HCEC 1CT (cell line): Measurements from ENCODE around the gene NAT16.
A peak's percentile ranks its signal among the peaks of the same experiment; 100 is the strongest.
"Not testable (repeated sequence)": the region's sequence is repeated elsewhere in the genome, so short reads cannot be mapped to it uniquely, and the experiment has no call there.

Source experiments
- DNase-seq: peaks from one replicate; pipeline ENCODE4 v3.0.0-alpha.2; 2017

NAT16 gene

DNA sequence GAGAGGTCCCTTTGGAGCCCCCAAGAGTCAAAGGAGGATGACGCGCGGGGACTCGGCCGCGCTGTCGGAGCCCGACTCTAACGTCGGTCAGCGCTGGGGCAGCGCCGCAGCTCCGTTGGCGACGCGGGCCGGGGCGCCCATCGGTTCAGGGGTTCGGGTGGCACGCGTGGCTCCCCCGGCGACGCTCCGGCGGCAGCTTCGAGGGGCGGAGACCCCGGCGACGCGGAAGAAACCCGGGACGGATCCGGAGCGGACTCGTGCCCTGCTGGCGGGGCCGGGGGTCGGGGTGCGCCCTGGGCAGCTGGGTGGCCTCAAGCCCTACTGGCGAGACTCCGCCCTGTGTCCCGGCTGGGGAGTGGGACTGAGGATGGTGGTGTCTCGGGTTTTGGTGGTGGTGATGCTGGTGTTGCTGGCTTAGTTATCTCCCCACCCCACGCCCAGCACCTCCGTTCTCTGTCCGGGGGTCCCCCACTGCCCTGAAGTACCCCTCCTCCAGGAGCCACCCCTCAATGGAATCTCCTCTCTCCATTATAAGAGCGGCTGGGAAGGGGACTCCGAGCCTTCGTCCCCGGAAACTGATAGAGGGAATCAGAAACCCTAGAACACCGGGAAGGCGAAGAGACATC lies at the start of gene NAT16:
Gene NAT16, minus strand, starts transcription at position 164 of the 626 bp plus-strand sequence. CDS start 5,486 bp downstream, outside the sequence.
- no peak for DNase-seq

DNA sequence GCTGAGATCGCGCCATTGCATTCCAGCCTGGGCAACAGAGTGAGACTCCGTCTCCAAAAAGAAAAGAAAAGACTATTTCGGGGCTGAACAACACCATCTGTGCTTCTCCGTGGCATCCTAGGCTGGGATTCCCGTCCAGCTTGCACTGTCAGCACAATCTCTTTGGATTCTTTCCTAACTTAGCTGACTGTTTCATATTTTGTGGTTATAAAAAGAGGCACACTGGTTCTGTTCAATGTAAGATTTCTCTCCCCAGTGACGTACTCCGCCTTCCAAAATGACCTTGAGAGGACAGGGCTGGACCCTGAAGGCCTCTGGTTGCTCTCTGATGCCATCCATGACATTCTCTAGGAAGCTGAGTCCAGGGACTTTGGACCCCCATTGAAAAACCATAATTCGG lies 46.6 kb upstream of the NAT16 start:
- DNase-seq, result no peak

DNA sequence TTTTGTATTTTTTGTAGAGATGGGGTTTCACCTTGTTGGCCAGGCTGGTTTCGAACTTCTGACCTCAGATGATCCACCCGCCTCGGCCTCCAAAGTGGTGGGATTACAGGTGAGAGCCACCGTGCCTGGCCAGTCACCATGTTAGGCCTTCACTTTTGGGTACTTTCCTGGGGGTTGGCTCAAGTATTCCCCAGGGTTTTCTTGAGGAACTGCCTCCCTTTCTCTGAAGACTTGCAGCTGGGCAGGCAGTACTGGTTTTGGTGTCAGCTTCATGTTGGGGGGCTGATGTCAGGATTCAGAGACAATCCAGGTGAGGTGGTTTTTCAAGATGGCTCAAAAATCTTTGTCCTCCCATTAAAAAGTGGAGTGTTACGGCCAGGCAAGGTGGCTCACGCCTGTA lies 45.6 kb upstream of the NAT16 start:
- no peak for DNase-seq

DNA sequence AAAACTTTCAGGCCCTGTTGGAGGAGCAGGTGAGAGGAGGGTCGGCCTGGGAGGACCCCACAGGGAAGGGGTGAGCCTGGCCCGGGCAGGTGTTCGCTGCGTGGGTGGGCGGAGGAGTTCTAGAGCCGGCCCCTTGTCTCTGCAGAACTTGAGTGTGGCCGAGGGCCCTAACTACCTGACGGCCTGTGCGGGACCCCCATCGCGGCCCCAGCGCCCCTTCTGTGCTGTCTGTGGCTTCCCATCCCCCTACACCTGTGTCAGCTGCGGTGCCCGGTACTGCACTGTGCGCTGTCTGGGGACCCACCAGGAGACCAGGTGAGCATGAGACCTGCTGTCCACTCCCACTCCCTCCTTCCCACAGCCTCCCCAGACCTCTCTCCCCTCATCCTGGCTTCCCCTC lies 43.4 kb upstream of the NAT16 start:
- no peak for DNase-seq

DNA sequence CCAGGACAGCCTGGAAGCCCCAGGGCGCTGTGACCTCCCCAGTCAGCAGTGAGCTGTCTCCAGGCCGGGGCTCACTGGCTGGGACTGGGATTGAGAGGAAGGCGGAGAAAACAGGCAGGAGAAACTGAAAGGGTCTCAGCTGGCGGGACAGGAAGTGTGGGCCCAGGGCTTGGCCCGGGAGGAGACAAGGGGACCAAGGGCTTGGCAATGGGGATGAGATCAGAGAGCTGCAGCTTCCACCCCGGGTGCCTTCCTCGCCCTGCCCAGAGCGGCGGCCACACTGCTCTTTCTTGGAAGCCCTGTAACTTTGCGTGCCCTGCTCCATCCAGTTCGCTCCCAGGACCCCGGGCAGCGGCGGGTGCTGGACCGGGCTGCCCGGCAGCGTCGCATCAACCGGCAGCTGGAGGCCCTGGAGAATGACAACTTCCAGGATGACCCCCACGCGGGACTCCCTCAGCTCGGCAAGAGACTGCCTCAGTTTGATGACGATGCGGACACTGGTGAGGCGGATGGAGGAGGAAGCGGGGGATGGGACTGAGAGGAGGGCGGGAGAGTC lies 42.3 kb upstream of the NAT16 start:
- DNase-seq, result no peak

DNA sequence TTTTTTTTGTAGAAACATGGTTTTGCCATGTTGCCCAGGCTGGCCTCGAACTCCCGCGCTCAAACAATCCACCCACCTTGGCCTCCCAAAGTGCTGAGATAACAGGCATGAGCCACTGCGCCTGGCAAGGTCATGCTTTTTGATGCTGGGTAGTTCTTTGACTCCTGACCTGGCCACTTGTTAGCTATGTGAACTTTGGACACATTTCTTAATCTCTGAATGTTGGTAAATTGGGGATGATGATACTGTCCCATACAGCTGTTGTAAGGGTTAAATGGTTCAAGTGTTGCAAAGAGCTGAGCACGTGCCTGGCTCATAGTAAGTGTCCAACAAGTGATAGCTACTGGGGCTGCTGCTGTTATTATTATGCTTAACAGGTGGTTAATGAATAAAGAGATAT lies 40.2 kb upstream of the NAT16 start:
- no peak for DNase-seq

DNA sequence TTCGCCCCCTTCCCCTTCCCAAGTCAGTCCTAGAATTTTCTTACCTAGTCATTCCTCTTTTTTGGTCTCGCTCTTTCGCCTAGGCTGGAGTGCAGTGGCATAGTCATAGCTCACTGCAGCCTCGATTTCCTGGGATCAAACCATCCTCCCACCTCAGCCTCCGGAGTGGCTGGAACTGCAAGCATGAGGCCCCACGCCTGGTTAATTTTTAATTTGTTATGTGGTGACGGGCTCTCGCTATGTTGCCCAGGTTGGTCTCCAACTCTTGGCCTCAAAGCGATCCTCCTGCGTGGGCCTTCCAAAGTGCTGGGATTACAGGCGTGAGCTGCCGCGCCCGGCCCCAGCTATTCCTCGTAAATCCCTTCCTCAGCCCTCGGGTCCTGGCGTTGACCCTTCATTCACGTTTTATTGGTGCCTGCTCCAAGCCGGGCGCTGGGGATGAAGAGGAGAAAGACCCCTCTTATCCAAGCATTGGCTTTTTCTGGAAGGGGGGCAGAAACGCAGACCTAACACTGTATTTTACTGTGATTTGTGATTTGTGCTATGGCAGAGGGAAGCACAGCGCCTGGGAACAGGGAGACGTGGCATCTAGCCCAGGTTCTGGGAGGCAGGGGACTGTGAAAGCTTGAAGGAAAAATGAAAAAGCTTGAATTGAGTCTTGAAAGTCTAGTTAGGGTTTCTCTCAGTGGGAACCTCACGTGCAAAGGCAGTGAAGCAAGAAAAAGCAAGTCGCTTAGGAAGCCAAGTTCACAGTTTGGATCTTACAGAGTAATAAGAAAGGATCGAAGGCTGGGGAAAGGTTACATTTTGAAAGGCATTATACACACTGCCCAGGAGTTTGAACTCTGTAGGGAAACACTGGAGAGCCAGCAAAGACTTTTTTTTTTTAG lies 38.4 kb upstream of the NAT16 start:
- no peak for DNase-seq

DNA sequence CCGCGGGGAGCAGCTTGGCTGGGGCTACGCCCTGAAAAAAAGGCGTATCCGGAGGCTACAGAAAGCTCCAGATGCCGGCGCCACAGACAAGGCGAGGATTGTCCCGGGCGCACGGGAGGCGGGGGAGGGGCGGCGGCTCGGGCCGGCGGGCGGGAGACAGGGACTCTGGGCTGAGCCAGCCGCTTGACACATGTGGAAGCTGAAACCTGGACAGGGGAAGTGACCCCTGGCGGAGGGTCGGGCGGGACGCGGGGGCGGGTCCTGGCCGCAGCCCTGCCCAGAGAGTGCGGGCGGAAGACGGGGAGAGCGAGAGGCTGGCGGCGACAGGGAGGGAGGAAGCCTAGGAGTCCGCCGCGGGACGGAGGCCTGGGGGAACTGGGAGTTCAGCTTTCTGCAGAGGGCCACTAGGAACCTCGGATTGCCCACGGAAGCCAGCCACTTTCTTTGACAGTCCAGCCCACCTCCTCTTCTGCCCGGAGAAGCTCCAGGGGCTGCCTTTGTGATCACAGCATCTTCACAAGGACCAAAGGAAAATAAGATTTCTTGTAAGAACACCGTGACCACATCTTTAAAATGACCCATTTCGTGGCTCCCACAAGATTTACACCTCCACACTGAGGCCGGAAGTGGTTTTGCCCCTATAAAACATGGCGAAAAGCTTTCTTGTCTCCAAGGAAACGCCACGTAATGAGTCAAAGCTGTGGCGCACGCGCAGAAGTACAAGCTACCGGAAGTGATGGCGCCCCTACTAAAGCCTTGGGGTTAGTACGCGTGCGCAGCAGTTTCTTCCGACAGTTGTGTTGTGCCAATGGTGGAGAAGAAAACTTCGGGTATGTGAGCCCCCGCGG lies 37.5 kb upstream of the NAT16 start, which contains the start of the genes PLOD3 and ZNHIT1:
Gene PLOD3, minus strand, starts transcription at position 194 of the 848 bp plus-strand sequence. CDS start 307 bp downstream, outside the sequence.
Gene ZNHIT1, plus strand, starts transcription at position 778 of the 848 bp plus-strand sequence. Its CDS starts 31 bp downstream, at position 809.
- DNase-seq, result peak; percentile 97

DNA sequence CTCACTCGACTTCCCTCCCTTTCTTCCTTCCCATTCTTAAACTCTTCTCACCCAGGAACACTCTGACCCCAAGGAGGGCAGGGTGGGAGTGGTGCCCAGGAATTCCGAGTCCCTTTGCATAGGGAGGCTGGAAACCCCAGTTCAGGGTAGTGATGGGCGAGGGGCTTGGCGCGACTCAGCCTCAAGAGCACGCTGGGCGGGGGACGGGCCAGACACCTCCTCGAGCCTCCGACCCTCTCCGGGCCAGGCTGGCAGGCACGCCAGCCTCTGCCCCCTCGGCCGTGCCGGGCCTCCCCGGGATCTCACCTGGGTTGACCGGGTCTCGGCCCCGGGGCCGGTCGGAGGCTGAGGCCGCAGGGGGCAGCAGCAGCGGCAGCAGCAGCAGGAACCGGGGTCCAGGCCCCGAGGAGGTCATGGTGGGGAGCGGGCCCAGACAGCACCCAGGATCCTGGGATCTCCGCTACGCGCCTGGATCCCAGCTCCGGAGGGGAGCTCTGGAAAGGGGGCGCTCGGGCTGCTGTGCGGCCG lies 36.8 kb upstream of the NAT16 start:
- no peak for DNase-seq

DNA sequence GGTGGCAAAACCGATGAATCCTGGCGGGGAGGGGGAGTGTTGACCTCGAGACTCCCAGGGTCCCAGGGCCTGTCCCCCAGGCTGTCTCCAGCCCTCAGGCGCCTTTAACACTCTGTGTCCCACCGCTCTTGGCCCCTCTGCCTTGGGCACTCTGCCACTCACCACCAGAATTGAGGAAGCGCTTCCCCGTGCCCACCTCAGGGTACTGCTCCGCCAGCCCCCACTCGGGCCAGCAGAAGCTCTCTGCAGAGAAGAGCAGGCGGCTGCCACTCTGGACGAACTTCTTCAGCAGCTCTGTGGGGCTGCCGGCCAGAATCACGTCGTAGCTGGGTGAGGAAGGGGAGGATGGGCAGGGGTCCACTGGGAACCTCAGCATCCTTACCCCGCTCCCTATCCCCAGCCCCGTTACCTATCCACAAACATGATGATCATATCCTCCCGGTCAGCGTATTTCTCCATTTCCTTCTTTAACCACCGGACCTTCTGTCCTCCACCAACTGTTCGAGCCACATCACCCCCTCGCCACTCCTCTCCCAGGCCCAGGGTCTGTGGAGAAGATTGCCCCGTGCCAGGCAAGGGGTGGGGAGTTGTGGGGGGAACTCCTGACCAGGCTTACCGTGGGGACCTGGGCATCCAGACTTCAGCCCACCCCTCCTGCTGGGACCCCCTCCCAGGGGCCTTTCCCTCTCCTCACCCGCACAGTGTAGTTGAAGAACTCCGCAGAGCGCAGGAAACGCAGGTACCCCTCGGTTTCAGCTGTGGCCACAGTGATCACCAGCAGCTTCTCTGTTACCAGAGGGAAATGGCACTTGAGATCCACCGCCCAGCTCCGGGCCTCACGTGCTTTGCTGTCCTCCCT lies 36.1 kb upstream of the NAT16 start:
- DNase-seq, result peak; percentile 7

DNA sequence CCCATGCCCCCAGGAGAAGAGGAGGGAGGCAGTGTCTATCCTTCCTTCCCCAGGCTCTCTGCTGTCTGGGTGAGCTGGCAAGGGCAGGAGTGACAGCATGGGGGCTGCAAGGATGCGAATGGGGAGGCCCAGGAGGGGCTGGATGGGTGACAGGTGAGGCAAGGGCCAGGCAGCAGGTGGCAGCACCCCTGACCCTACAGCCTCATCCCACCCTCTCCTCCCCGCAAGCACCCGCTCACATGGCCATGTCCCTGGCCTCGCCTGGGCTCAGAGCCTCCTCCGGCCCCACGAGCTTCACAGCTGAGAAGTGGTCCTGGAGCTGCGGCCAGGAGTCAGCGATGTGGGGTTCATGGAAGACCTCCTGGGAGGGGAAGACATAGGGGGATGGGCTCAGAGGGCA lies 31.9 kb upstream of the NAT16 start:
- no peak for DNase-seq

DNA sequence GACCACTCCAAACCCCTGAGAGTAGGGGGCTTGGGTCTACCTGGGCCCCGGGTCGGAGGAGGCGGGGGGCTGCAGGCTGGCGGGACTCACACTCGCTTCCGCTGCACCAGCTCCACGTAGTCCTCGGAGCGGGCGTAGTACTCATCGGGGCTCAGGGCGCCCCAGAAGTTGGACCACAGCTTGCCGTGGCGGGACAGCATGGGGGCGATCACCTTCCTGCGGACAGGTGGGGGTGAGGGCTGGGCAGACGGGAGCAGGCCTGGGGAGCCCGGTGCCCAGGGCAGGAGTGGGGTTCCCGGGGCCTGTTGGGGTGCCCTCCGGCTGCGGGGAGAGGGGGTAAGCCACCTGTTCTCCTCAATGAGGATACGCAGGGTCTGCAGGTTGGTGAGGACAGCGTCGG lies 31.4 kb upstream of the NAT16 start:
- DNase-seq, result no peak

DNA sequence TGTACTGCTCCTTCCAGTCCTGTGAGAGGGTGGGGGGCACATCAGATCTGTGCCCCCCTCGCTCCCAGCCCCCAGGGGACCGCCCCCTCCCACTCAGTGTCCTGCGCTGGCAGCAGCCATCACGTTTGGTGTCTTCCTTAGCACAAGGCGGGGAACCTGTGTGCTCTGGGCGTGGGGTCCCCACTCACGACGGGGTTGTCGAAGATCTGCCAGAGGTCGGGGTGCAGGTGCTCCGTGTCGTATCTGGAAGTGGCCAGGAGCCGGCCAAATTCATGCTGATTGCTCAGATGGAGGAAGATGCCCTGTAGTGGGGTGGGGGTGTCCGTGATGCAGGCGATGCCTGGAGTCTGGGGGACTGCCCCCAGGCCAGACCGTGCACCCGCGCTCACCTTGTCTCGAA lies 30.1 kb upstream of the NAT16 start:
- DNase-seq, result no peak

DNA sequence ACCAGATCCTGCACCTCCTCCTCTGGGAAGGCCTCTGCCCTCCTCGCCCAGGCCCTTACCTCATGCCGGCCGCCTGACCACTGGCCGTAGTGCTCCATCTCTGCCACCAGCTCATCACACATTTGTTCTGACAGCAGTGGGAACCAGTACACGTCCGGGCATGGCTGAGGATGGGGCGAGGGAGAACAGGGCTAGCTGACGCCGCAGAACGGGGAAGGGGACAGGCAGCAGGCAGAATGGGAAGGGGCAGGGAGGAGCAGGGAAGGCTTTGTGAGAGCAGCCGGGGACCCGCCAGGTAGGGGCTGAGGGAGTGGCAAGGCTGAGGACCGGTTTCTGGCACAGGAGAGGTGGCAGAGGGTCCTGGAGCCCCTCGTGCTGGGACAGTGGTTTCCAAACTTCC lies 28.7 kb upstream of the NAT16 start:
- no peak for DNase-seq

DNA sequence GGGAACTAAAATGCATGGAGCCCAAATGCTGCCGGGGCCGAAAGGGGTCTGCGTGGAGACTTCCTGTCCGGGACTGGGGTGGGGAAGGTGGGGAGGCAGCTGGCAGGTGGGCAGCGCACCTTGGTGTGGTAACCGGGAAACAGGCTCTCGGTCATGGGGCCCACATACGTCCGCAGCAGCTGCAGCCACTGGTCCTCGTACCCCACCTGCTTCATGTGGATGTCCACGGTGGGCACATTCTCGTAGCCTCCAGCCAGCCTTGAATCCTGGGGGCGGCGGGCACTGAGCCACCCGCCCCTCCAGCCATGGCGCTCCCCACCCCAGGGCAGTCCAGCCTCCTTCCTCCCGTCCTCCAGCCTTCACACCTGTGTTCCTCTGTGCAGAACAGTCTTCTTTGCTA lies 27.4 kb upstream of the NAT16 start:
- no peak for DNase-seq

DNA sequence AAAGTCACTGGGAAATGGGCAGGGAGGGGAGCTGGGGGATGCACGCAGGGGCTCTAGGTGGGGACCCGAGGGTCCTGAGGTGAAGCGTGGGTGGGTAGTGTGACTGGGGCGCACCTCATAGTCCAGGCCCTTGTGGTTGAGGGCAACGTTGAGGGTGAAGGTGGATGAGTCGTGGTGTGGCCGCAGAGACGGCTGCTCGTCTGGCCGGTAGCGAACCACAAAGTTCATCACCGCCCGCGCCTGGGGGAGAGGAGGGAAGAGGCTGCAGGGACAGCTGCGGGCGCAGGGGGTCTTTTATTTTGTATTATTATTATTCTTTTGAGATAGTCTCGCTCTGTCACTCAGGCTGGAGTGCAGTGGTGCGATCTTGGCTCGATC lies 26.6 kb upstream of the NAT16 start:
- no peak for DNase-seq

DNA sequence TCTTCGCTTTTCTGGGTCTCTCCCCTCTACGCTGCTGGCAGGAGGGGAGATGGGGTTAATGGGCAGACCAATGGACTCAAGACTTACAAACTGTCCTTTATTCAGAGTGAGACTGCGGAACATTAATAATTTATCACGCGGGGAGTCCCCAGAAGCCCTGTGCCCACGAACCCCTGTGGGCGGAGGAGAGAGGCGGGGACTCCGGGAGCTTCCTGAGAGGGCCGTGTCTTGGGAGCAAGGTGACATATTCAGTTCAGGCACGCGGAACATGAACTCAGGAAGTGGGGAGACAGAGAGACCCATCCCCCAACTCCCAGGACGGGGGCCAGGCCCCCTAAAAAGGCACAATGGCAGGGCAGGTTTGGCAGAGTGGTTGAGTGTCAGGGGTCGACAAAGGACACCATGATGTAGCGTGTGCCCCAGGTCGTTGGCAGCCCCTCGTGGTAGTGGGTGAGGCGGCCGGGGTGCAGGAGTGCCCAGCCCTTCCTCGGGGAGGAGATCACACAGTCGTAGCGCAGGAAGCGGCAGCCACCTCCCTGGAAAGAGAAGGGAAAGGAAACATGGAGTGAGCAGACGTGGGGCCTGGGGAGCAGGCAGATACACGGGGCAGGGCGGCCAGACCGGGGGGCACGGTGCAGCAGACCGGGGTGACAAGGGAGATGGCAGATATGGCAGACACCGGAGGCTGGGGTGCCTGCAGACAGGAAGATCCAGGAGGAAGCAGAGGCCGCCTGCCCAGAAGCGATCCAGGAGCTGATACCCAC lies 26.0 kb upstream of the NAT16 start:
- no peak for DNase-seq

DNA sequence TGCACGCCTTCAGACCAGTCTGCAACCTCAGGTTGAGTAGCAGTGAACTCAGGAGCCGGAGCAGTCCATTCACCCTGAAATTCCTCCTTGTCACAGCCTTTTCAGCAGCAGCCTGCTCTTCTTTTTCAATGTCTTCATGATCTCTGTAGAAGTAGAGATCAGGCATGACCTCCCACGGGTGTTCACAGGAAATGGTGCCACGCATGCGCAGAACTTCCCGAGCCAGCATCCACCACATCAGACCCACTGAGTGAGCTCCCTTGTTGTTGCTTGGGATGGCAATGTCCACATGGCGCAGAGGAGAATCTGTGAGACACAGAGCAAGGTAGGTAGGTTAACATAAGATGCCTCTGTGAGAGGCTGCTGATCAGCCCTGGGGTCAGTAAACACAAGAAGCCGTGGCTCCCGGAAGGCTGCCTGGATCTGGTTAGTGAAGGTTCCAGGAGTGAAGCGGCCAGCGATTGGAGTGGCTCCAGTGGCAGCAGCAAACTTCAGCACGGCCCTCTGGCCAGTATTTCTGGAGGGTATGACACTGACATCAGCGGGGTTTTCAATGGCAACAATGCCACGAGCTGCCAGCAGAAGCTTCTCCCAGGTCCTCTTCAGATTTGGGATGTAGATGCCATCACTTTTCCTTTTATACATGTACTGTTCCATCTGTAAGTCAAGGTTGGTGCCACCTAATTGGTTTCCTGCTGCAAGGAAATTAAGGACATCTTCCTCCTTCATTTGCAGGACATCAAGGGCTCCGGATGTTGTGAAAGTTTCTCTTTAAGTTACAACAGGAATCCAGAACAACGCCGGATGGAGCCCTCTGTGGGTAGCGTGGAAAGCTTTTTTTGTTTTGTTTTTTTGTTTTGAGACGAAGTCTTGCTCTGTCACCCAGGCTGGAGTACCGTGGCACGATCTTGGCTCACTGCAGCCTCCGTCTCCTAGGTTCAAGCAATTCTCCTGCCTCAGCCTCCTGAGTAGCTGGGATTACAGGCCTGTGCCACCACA lies 23.9 kb upstream of the NAT16 start:
- not testable (repeated sequence) for DNase-seq

DNA sequence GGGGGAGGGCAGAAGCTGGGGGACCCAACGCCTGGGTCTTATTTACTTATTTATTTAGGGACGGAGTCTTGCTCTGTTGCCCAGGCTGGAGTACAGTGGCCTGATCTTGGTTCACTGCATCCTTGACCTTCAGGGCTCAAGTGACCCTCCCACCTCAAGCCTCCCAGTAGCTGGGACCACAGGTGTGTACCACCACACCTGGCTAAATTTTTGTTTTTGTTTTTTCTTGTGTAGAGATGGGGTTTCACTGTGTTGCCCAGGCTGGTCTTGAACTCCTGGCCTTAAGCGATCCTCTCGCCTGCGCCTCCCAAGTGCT lies 22.5 kb upstream of the NAT16 start:
- no peak for DNase-seq
